Mononuclear cell (primary cell): Measurements from ENCODE around the gene RNF141. TPM values are rescaled to one million over a fixed set of nuclear protein-coding genes. Genes with fewer than 3 reads are reported as not detected.

ENCODE experiments used
- H3K27me3 ChIP-seq: 2 replicates; pipeline ENCODE4 v1.6.0; 2011; ENCODE audit warnings: low read length, control low read depth; ENCODE audit not compliant: insufficient read depth
- H3K4me1 ChIP-seq: 2 replicates; pipeline ENCODE4 v1.5.1; 2011; ENCODE audit warnings: mild to moderate bottlenecking, low read length, control low read depth; ENCODE audit not compliant: insufficient read depth
- H3K4me3 ChIP-seq: 2 replicates; pipeline ENCODE4 v1.5.1; 2011; ENCODE audit warnings: mild to moderate bottlenecking, low read length, moderate library complexity
- H3K9me3 ChIP-seq: 2 replicates; pipeline ENCODE4 v1.5.1; 2011; ENCODE audit warnings: low read depth, mild to moderate bottlenecking, control low read depth, low read length
- total RNA-seq: library from RNA; depleted of rRNA; stranded (reverse); fragments of >200 nt; gene quantifications from one replicate; pipeline ENCODE4 v1.2.3, GENCODE V29; 2012

Gene RNF141
- total RNA-seq, 1 donor, result 30.6 TPM

GRCh38 chr11:10519630-10520029 lies 21.4 kb downstream of the RNF141 start:
- Histone ChIP-seq H3K4me1 (no peaks in the 10 kb centered on the region), H3K27me3 (no peaks in the 10 kb centered on the region), H3K9me3 (no peaks in the 10 kb centered on the region), H3K4me3 (no peak overlapping the region)

GRCh38 chr11:10518891-10519290 lies 22.1 kb downstream of the RNF141 start:
- H3K4me1 ChIP-seq, result no peaks in the 10 kb centered on the region
- H3K4me3 ChIP-seq, result no peak overlapping the region
- no peaks in the 10 kb centered on the region for H3K27me3 ChIP-seq
- H3K9me3 ChIP-seq, result no peaks in the 10 kb centered on the region

- no peaks in the 10 kb centered on the region for H3K27me3 ChIP-seq
- H3K4me3 ChIP-seq, result no peak overlapping the region
- no peaks in the 10 kb centered on the region for H3K9me3 ChIP-seq
- H3K4me1 ChIP-seq, result no peaks in the 10 kb centered on the region
Measured at GRCh38 chr11:10518123-10518522, 22.9 kb downstream of the RNF141 start.

GRCh38 chr11:10515418-10515817 lies 25.6 kb downstream of the RNF141 start:
- Histone ChIP-seq H3K27me3 (no peaks in the 10 kb centered on the region), H3K4me3 (no peak overlapping the region), H3K9me3 (no peaks in the 10 kb centered on the region), H3K4me1 (no peaks in the 10 kb centered on the region)

GRCh38 chr11:10514709-10515108 lies 26.3 kb downstream of the RNF141 start:
- no peaks in the 10 kb centered on the region for H3K4me1 ChIP-seq
- H3K27me3 ChIP-seq, result no peaks in the 10 kb centered on the region

GRCh38 chr11:10514202-10514601 lies 26.8 kb downstream of the RNF141 start:
- H3K4me1 ChIP-seq, result no peaks in the 10 kb centered on the region
- H3K9me3 ChIP-seq, result no peaks in the 10 kb centered on the region
- H3K27me3 ChIP-seq, result no peaks in the 10 kb centered on the region
- no peak overlapping the region for H3K4me3 ChIP-seq

More at GRCh38 chr11:10514709-10515108, 26.3 kb downstream of the RNF141 start:
- no peak overlapping the region for H3K4me3 ChIP-seq
- H3K9me3 ChIP-seq, result no peaks in the 10 kb centered on the region

- H3K4me3 ChIP-seq, result no peak overlapping the region
- peaks cover 2% of the 10 kb centered on the region for H3K4me1 ChIP-seq
- H3K27me3 ChIP-seq, result no peaks in the 10 kb centered on the region
- no peaks in the 10 kb centered on the region for H3K9me3 ChIP-seq
Measured at GRCh38 chr11:10511181-10511621, 29.8 kb downstream of the RNF141 start.

- Histone ChIP-seq H3K4me1 (peaks cover 49% of the 10 kb centered on the region), H3K4me3 (no peak overlapping the region), H3K27me3 (no peaks in the 10 kb centered on the region), H3K9me3 (no peaks in the 10 kb centered on the region)
Measured at GRCh38 chr11:10506008-10506370, 35.0 kb downstream of the RNF141 start.

GRCh38 chr11:10505278-10506007 lies 35.5 kb downstream of the RNF141 start:
- H3K4me1 ChIP-seq, result peaks cover 52% of the 10 kb centered on the region
- H3K9me3 ChIP-seq, result no peaks in the 10 kb centered on the region
- H3K4me3 ChIP-seq, result no peak overlapping the region
- no peaks in the 10 kb centered on the region for H3K27me3 ChIP-seq

- no peaks in the 10 kb centered on the region for H3K9me3 ChIP-seq
- no peaks in the 10 kb centered on the region for H3K27me3 ChIP-seq
- peaks cover 52% of the 10 kb centered on the region for H3K4me1 ChIP-seq
- H3K4me3 ChIP-seq, result no peak overlapping the region
Measured at GRCh38 chr11:10504490-10504889, 36.5 kb downstream of the RNF141 start.

GRCh38 chr11:10503777-10504480 lies 37.1 kb downstream of the RNF141 start:
- H3K4me3 ChIP-seq, result no peak overlapping the region
- no peaks in the 10 kb centered on the region for H3K9me3 ChIP-seq
- H3K4me1 ChIP-seq, result peaks cover 52% of the 10 kb centered on the region
- H3K27me3 ChIP-seq, result no peaks in the 10 kb centered on the region

GRCh38 chr11:10503221-10503620 lies 37.8 kb downstream of the RNF141 start:
- H3K4me3 ChIP-seq, result no peak overlapping the region
- no peaks in the 10 kb centered on the region for H3K27me3 ChIP-seq
- H3K4me1 ChIP-seq, result peaks cover 52% of the 10 kb centered on the region
- no peaks in the 10 kb centered on the region for H3K9me3 ChIP-seq

- H3K4me3 ChIP-seq, result no peak overlapping the region
- no peaks in the 10 kb centered on the region for H3K27me3 ChIP-seq
- peaks cover 52% of the 10 kb centered on the region for H3K4me1 ChIP-seq
- no peaks in the 10 kb centered on the region for H3K9me3 ChIP-seq
Measured at GRCh38 chr11:10502770-10503169, 38.2 kb downstream of the RNF141 start.

GRCh38 chr11:10502065-10502680 lies 38.8 kb downstream of the RNF141 start:
- Histone ChIP-seq H3K4me3 (no peak overlapping the region), H3K4me1 (peaks cover 52% of the 10 kb centered on the region), H3K27me3 (no peaks in the 10 kb centered on the region), H3K9me3 (no peaks in the 10 kb centered on the region)
